ENCODE results near the gene RPL39. TPM values are rescaled to one million over a fixed set of nuclear protein-coding genes. Genes with fewer than 3 reads are reported as not detected.

The RPL39 gene
- total RNA-seq, result 2,510 and 8,365 TPM in 2 replicates

DNA sequence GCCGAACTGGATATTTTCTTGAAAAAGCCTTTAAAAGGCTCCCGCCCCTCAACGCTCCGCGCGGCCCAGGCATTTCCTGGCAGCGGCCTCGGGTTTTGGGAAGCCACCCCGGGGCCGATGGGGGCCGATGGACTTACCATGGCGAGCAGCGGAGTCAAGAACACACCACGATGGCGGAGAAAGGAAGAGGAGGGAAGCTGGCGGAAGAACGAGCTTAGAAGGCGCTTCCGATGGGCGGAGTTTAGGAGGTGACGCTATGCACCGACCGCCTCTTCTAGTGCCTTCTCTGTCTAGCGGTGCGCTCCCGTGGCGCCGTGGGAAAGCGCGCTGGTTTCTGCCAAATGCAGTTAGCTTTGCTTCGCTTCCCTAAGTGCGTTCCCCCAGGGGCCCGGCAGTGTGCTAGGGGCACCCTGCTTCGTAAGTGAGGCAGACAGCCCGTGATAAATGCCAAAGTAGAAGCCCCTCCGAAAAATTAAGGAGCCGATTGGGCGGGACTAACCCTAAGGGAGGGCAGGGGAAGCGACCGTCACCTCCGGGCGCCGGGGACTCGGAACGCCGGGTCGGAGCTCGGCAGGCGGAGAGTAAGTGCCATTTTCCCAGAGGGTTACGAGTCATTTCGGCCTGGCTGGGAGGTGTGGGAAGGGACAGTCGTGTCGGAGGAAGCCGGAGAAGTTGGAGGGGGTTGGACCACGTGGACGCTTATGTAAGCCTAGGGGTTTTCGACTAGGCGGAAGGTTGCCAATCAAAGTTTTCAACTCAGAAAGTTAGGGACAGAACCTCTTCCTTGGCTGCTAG lies at the start of gene RPL39:
TSS of gene RPL39 (minus strand) at position 194 of the 795 bp plus-strand sequence. CDS start at position 140, 54 bp downstream.

DNA sequence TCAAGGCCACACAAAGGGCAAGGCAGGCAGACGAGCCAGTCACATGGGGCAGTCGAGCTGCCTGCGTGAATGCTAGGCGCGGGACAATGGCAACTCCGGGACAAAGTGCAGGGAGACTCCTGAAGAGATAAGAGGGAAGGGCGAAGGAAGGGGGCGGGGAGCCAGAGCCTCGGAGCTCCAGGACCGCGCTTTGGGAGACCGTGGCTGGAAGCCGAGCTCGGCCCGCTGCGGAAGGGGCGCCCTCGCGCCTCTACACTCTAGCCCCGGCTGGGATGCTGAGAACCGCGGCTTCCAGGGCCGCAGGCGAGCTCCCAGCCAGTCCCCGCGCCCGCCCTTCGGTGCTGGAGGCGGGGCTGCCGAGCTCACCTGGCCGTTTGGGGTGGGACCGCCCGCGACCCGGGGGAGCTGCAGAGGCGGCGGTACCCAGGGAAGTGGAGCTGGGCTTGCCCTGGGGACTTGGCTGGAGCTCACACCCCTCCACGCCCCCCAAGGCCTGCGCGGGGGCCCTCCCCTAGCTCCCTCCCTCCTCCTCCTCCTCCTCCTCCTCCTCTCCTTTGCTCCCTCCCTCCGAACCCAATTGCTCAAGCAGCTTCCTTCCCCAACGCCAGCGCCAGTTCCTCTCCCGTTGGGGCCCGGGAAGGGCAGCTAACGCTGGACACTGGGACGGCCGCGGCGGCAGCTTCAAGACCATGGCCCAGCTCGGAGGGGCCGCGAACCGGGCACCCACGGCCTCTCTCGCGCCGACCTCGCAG lies 33.3 kb downstream of the RPL39 start, which contains the start of gene SOWAHD:
TSS of gene SOWAHD (plus strand) at position 610 of the 752 bp plus-strand sequence. CDS start at position 690, 80 bp downstream.

Other genes starting within 250 kb of the RPL39 start
- 35.6 and 38.5 TPM in 2 replicates for gene STEEP1, start 226.2 kb downstream of the RPL39 start, total RNA-seq
- gene UBE2A, start 217.1 kb downstream of the RPL39 start, total RNA-seq, result 32.1 and 39.5 TPM in 2 replicates
- gene NKRF, start 185.2 kb downstream of the RPL39 start, total RNA-seq, result 4.8 and 10.6 TPM in 2 replicates
- 42.5 and 63.6 TPM in 2 replicates for gene SEPTIN6, start 98.5 kb downstream of the RPL39 start, total RNA-seq
- 0.09 and 0.89 TPM in 2 replicates for gene SOWAHD, start 33.0 kb downstream of the RPL39 start, total RNA-seq
- gene UPF3B, start 61.3 kb upstream of the RPL39 start, total RNA-seq, result 2.0 and 2.1 TPM in 2 replicates
- 10.1 and 17.5 TPM in 2 replicates for gene RNF113A, start 80.1 kb upstream of the RPL39 start, total RNA-seq
- 25.5 and 66.2 TPM in 2 replicates for gene NDUFA1, start 80.2 kb upstream of the RPL39 start, total RNA-seq
- gene AKAP14, start 104.3 kb upstream of the RPL39 start, total RNA-seq, result not detected in 2 replicates
- 3.9 and 4.3 TPM in 2 replicates for gene NKAP, start 152.1 kb upstream of the RPL39 start, total RNA-seq